Neural cell (in vitro differentiated cells): ENCODE results near the gene UBE3A.

Source experiments
- CTCF ChIP-seq: fragments of 450-650 bp; IDR thresholded peaks from 2 replicates; pipeline ENCODE4 v1.5.1; 2014; ENCODE audit warnings: antibody characterized with exemption, mild to moderate bottlenecking, moderate library complexity; ENCODE audit not compliant: poor library complexity, severe bottlenecking
- EZH2 ChIP-seq: fragments of 200-600, 300-800 bp; shearing (Covaris generic), sonication (generic); IDR thresholded peaks from 2 replicates; pipeline ENCODE4 v1.6.1; 2014; ENCODE audit warnings: antibody characterized with exemption, low read length, borderline replicate concordance, mild to moderate bottlenecking; ENCODE audit not compliant: insufficient read depth, poor library complexity, severe bottlenecking
- TF ChIP-seq, protein P1 (sequence below): IDR thresholded peaks from 2 replicates; pipeline ENCODE4 v1.6.1; 2012; ENCODE audit warnings: borderline replicate concordance

GRCh38 chr15:25327686-25328085 lies 111.1 kb downstream of the UBE3A start:
- no peak for TF ChIP-seq CTCF
- TF ChIP-seq, protein P1, sequence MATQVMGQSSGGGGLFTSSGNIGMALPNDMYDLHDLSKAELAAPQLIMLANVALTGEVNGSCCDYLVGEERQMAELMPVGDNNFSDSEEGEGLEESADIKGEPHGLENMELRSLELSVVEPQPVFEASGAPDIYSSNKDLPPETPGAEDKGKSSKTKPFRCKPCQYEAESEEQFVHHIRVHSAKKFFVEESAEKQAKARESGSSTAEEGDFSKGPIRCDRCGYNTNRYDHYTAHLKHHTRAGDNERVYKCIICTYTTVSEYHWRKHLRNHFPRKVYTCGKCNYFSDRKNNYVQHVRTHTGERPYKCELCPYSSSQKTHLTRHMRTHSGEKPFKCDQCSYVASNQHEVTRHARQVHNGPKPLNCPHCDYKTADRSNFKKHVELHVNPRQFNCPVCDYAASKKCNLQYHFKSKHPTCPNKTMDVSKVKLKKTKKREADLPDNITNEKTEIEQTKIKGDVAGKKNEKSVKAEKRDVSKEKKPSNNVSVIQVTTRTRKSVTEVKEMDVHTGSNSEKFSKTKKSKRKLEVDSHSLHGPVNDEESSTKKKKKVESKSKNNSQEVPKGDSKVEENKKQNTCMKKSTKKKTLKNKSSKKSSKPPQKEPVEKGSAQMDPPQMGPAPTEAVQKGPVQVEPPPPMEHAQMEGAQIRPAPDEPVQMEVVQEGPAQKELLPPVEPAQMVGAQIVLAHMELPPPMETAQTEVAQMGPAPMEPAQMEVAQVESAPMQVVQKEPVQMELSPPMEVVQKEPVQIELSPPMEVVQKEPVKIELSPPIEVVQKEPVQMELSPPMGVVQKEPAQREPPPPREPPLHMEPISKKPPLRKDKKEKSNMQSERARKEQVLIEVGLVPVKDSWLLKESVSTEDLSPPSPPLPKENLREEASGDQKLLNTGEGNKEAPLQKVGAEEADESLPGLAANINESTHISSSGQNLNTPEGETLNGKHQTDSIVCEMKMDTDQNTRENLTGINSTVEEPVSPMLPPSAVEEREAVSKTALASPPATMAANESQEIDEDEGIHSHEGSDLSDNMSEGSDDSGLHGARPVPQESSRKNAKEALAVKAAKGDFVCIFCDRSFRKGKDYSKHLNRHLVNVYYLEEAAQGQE, result no peak
- no peak for TF ChIP-seq EZH2
